22Rv1 (cell line): Measurements from ENCODE around the gene DUSP9.

Experiments used
- H3K27ac ChIP-seq: fragments of 450-650 bp; 2 replicates; pipeline ENCODE4 v1.5.1; 2017
- ZFX ChIP-seq: fragments of 450-650 bp; IDR thresholded peaks from 2 replicates; pipeline ENCODE4 v1.6.1; 2017; ENCODE audit warnings: antibody characterized with exemption, borderline replicate concordance
- TF ChIP-seq, protein P1 (sequence below): fragments of 450-650 bp; IDR thresholded peaks from 2 replicates; pipeline ENCODE4 v1.5.1; 2017; ENCODE audit warnings: mild to moderate bottlenecking

DUSP9 gene

DNA sequence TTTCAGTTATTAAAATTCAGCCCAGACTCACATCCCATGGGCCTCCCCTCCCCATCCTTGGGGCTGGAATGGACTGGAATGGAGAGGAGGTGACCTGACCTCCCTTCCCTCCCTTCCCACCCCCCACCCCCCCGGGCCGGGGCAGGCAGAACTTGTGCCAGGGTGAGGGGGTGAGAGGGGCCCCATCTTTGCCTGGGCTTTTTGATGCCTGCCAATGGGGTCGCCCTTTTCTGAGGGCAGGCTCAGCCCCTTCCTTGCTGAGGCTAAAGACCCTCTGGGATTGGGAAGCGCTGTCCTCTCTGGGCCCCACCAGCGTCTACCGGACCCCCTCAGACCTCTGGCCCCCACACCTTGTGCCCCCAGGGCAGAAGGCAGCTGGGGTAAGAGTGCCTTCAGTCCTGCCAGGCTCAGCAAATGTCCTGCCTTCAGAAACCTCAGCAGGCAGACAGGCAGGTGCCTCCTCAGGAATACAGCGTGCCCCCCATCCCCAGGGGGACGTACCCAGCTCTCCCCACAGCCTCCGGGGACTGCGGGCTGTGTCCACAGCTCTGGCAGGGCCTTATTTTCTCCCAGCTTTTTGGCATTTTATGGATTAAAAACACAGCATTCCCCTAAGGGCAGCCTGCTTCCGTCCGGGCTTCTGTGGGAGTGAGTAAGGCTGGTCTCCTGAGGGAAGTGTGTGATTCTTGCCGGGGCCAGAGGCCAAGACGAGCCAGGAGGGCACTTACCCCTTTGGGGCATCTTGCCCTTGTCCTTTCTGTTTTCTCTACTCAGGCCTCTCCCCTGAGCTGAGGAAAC lies 35.5 kb upstream of the DUSP9 start:
- no peak overlapping the region for H3K27ac ChIP-seq
- TF ChIP-seq, protein P1, sequence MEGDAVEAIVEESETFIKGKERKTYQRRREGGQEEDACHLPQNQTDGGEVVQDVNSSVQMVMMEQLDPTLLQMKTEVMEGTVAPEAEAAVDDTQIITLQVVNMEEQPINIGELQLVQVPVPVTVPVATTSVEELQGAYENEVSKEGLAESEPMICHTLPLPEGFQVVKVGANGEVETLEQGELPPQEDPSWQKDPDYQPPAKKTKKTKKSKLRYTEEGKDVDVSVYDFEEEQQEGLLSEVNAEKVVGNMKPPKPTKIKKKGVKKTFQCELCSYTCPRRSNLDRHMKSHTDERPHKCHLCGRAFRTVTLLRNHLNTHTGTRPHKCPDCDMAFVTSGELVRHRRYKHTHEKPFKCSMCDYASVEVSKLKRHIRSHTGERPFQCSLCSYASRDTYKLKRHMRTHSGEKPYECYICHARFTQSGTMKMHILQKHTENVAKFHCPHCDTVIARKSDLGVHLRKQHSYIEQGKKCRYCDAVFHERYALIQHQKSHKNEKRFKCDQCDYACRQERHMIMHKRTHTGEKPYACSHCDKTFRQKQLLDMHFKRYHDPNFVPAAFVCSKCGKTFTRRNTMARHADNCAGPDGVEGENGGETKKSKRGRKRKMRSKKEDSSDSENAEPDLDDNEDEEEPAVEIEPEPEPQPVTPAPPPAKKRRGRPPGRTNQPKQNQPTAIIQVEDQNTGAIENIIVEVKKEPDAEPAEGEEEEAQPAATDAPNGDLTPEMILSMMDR, result no peak
- no peak for TF ChIP-seq ZFX

GRCh38 chrX:153612413-153612812 lies 34.6 kb upstream of the DUSP9 start:
- no peak overlapping the region for H3K27ac ChIP-seq
- TF ChIP-seq ZFX, result no peak
- TF ChIP-seq, protein P1, result no peak

GRCh38 chrX:153614818-153615217 lies 32.2 kb upstream of the DUSP9 start:
- H3K27ac ChIP-seq, result no peak overlapping the region
- TF ChIP-seq, protein P1, result no peak

DNA sequence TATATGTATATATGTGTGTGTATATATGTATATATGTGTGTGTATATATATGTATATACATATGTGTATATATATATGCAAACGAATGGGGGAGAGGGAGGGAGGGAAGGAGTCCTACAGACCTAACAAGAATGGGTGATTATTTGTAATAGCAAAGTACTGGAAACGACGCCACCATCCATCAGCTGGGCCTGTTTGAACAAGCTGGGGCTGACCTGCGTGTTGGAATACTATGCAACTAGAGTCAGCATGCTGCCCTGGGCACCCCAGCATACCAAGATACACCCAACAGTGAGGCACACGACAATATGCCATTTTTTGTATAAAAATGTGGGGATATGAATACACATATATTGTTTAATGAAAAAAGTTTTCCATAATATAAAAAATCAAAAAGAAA lies 26.4 kb upstream of the DUSP9 start:
- TF ChIP-seq, protein P1, result no peak
- no peak for TF ChIP-seq ZFX
- no peak overlapping the region for H3K27ac ChIP-seq

DNA sequence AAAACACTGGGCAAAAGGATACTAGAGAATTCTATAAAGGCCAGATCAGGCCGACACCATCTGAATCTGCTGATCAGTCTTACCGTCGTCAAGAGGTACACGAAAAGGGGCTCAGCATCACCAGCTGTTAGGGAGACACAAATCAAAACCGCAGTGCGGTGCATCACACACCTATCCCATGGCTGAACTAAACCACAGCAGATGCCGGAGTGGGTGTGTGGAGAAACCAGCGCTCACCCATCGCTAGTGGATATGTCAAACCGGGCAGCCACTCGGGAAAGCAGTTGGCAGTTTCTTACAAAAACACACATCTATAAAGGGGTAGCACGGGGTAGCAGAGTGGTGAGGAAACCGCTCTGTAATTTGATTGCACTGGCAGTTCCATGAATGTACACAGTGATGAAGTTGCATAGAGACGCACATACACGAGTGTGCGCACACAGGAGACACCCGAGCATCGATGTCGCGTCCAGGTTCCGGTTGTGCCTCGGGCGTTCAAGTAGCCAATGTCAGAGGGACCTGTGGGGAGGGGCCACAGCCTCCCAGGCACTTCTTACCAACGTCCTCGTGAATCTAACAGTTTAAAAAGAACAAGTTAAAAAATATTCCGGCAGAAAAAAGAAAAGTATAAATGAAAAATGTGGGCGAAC lies 24.9 kb upstream of the DUSP9 start:
- TF ChIP-seq, protein P1, result no peak
- TF ChIP-seq ZFX, result no peak

GRCh38 chrX:153622661-153623309 lies 24.2 kb upstream of the DUSP9 start:
- no peak overlapping the region for H3K27ac ChIP-seq
- no peak for TF ChIP-seq ZFX
- TF ChIP-seq, protein P1, result no peak

More for the DNA sequence above, 24.9 kb upstream of the DUSP9 start:
- no peak overlapping the region for H3K27ac ChIP-seq
